ENCODE measurements around the gene SCFD1. TPM values are rescaled to one million over a fixed set of nuclear protein-coding genes. Genes with fewer than 3 reads are reported as not detected.
"Not testable (repeated sequence)": the region's sequence is repeated elsewhere in the genome, so short reads cannot be mapped to it uniquely, and the experiment has no call there.

Gene SCFD1, protein sequence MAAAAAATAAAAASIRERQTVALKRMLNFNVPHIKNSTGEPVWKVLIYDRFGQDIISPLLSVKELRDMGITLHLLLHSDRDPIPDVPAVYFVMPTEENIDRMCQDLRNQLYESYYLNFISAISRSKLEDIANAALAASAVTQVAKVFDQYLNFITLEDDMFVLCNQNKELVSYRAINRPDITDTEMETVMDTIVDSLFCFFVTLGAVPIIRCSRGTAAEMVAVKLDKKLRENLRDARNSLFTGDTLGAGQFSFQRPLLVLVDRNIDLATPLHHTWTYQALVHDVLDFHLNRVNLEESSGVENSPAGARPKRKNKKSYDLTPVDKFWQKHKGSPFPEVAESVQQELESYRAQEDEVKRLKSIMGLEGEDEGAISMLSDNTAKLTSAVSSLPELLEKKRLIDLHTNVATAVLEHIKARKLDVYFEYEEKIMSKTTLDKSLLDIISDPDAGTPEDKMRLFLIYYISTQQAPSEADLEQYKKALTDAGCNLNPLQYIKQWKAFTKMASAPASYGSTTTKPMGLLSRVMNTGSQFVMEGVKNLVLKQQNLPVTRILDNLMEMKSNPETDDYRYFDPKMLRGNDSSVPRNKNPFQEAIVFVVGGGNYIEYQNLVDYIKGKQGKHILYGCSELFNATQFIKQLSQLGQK
- total RNA-seq = 10 to 100 TPM; 21.5 to 30.7 (median 28.2) TPM

DNA sequence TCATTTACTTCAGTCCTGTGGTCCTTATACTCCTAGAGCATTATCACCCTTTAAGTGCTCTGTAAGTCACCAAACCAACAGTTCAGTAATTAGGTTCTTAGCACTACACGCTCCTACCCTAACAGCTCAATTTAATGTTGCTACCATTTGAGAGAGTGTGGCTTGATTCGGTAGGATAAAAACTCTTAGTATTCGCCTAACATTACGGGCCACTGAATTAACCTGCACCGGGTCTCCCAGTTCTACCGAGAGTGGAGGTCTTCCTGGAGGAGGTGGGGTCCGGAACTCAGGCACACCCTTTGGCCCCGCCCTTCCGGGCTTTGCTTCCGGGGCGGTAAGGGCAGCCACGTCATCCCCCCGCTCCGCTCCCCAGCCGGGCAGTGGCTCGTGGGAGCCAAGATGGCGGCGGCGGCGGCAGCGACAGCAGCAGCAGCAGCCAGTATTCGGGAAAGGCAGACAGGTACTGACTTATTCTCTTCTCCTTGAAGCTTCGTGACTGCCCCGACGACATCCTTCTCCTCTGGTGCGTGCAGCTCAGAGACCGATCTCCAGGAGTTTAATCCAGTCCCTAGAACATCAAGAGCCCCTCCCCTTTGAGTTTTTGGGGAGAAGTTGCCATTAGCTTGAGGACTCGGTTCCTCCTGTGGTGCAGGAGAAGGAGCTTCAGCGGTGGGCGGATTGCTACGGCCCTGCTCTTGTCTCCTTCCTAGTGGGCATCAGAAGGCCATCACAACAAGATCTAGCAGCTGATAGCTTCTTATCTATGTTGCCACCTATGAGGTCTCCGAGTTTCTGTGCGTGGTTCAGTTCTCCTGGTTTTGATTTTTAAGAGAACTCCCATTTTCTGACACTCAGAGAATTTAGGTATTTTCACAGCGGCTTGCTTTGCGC lies at the start of gene SCFD1:
SCFD1 (plus strand) TSS at position 380 of the 891 bp plus-strand sequence; CDS start at position 400, 20 bp downstream.
- intact Hi-C loops (cut with DNase I; ENCODE audit: low total_unique reads) (loop anchor here (5.0 kb wide), 1 partner anchor 65 kb away; the partner anchor contains the start of gene G2E3), in situ Hi-C loops (cut with MboI; ENCODE audit: low sequenced_read_pairs in 4 of 4) (no loop called here)

DNA sequence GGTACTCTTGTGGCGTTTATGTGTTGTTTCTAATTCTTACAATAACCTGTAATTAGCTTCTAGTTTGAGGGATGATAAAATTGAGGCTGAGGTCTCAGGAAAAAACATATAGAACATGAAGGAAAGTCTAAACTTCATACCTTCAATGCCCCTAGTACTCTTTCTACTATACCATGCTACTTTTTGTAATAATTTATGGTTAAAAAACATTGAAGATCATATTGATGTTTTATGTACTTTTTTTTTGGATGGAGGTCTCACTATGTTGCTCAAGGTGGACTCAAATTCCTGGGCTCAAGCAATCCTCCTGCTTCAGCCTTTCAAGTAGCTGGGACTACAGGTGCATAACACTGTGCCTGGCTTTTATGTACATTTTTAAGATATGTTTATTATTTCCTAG lies 49.3 kb upstream of the SCFD1 start:
- H3K27me3 ChIP-seq = no peaks in the 10 kb centered on the region
- H3K4me1 ChIP-seq = peaks cover 0 to 13% of the 10 kb centered on the region in 2 donors
- no peaks in the 10 kb centered on the region for H3K36me3 ChIP-seq
- H3K27ac ChIP-seq = no peak overlapping the region
- no peak overlapping the region for H3K4me3 ChIP-seq
- no peaks in the 10 kb centered on the region for H3K9me3 ChIP-seq
- in situ Hi-C loops (cut with MboI; ENCODE audit: low sequenced_read_pairs in 4 of 4) = no loop called here
- intact Hi-C loops (cut with DNase I; ENCODE audit: low total_unique reads) = no loop called here
- TF ChIP-seq POLR2A (IDR thresholded peaks at IDR 0.05) = no peak
- TF ChIP-seq, protein P1, sequence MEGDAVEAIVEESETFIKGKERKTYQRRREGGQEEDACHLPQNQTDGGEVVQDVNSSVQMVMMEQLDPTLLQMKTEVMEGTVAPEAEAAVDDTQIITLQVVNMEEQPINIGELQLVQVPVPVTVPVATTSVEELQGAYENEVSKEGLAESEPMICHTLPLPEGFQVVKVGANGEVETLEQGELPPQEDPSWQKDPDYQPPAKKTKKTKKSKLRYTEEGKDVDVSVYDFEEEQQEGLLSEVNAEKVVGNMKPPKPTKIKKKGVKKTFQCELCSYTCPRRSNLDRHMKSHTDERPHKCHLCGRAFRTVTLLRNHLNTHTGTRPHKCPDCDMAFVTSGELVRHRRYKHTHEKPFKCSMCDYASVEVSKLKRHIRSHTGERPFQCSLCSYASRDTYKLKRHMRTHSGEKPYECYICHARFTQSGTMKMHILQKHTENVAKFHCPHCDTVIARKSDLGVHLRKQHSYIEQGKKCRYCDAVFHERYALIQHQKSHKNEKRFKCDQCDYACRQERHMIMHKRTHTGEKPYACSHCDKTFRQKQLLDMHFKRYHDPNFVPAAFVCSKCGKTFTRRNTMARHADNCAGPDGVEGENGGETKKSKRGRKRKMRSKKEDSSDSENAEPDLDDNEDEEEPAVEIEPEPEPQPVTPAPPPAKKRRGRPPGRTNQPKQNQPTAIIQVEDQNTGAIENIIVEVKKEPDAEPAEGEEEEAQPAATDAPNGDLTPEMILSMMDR (IDR thresholded peaks at IDR 0.05 in 4 of 5, conservative IDR thresholded peaks at IDR 0.05 in 1 of 5) = no peak
- ATAC-seq = no peak
- no peak for DNase-seq

More for the DNA sequence above, at the start of gene SCFD1:
- peak; percentile 94 to 96 for TF ChIP-seq POLR2A (IDR thresholded peaks at IDR 0.05)
- TF ChIP-seq, protein P1 (IDR thresholded peaks at IDR 0.05 in 4 of 5, conservative IDR thresholded peaks at IDR 0.05 in 1 of 5) = no peak
- no peaks in the 10 kb centered on the region for H3K27me3 ChIP-seq
- DNase-seq (peak; percentile 85 to 92), ATAC-seq (peak; percentile 97 to 98)
- peak within 1 kb of the TSS; percentile 80 to 89 (median 83) for H3K4me3 ChIP-seq
- H3K27ac ChIP-seq = peak within 1 kb of the TSS; percentile 91 to 92 (median 91)
- no peaks in the 10 kb centered on the region for H3K9me3 ChIP-seq
- H3K36me3 ChIP-seq = no peaks in the 10 kb centered on the region
- H3K4me1 ChIP-seq = peaks cover 22 to 35% of the 10 kb centered on the region in 2 donors

DNA sequence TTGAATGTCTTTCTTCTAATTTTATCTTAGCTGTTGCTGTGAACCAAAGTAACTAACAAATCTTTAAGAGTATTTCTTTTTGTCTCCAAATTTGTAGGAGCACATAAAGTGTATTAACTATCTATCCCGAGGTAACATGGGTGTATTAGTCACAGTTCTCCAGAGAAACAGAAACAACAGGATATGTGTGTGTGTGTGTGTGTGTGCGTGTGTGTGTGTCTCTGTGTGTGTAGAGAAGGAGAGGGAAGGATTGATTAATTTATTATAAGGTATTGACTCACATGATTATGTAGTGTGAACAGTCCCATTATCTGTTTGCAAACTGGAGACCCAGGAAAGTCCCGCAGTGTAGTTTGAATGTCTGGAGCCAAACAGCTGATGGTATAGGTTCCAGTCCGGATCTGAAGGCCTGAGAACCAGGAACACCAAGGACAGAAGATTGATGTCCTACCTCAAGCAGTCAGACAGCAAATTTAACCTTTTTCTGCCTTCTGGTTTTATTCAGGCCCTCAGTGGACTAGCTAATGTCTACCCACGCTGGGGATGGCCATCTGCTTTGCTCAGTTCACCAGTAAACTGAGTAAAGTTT lies 48.8 kb upstream of the SCFD1 start:
- ATAC-seq (no peak), DNase-seq (no peak)
- Histone ChIP-seq H3K9me3 (no peaks in the 10 kb centered on the region), H3K27me3 (no peaks in the 10 kb centered on the region), H3K4me3 (no peak overlapping the region), H3K4me1 (peaks cover 0 to 13% of the 10 kb centered on the region in 2 donors), H3K36me3 (no peaks in the 10 kb centered on the region), H3K27ac (no peak overlapping the region)
- intact Hi-C loops (cut with DNase I; ENCODE audit: low total_unique reads) = no loop called here
- in situ Hi-C loops (cut with MboI; ENCODE audit: low sequenced_read_pairs in 4 of 4) = no loop called here
- TF ChIP-seq, protein P1 (IDR thresholded peaks at IDR 0.05 in 4 of 5, conservative IDR thresholded peaks at IDR 0.05 in 1 of 5) = no peak
- no peak for TF ChIP-seq POLR2A (IDR thresholded peaks at IDR 0.05)

DNA sequence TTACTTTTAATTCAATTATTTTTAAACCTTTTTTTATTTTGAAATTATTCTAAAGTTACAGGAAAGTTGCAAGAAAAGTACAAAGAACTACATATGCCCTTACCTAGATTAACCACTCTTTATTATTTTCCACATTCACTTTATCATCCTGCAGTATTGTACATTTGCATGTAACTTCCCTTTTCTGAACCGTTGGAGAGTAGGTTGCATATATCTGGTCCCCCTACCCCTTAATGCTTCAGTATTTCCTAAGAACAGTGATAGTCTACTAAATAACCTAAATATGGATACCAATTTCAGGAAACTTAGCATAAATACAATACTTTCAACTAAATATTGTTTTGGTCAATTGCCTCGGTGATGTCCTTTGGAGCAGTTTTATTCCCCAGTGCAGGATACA lies 48.2 kb upstream of the SCFD1 start:
- Histone ChIP-seq H3K27me3 (no peaks in the 10 kb centered on the region), H3K9me3 (no peaks in the 10 kb centered on the region), H3K4me3 (no peak overlapping the region), H3K36me3 (no peaks in the 10 kb centered on the region), H3K4me1 (peaks cover 0 to 13% of the 10 kb centered on the region in 2 donors), H3K27ac (no peak overlapping the region)
- intact Hi-C loops (cut with DNase I; ENCODE audit: low total_unique reads) = no loop called here
- DNase-seq (no peak), ATAC-seq (no peak)
- no peak for TF ChIP-seq POLR2A (IDR thresholded peaks at IDR 0.05)
- TF ChIP-seq, protein P1 (IDR thresholded peaks at IDR 0.05 in 4 of 5, conservative IDR thresholded peaks at IDR 0.05 in 1 of 5) = no peak
- in situ Hi-C loops (cut with MboI; ENCODE audit: low sequenced_read_pairs in 4 of 4) = no loop called here

DNA sequence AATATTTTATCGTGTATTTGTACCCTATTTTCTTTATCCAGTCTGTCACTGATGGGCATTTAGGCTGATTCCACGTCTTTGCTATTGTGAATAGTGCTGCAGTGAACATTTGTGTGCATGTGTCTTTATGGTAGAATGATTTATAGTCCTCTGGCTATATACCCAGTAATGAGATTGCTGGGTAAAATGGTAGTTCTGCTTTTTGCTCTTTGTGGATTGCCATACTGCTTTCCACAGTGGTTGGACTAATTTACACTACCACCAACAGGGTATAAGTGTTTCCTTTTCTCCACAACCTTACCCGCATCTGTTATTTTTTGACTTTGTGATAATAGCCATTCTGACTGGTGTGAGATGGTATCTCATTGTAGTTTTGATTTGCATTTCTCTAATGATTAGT lies 47.3 kb upstream of the SCFD1 start:
- H3K27me3 ChIP-seq; H3K4me1 ChIP-seq; H3K36me3 ChIP-seq; ATAC-seq; DNase-seq; intact Hi-C loops (cut with DNase I; ENCODE audit: low total_unique reads); H3K27ac ChIP-seq; H3K9me3 ChIP-seq; H3K4me3 ChIP-seq; in situ Hi-C loops (cut with MboI; ENCODE audit: low sequenced_read_pairs in 4 of 4): not testable (repeated sequence)

DNA sequence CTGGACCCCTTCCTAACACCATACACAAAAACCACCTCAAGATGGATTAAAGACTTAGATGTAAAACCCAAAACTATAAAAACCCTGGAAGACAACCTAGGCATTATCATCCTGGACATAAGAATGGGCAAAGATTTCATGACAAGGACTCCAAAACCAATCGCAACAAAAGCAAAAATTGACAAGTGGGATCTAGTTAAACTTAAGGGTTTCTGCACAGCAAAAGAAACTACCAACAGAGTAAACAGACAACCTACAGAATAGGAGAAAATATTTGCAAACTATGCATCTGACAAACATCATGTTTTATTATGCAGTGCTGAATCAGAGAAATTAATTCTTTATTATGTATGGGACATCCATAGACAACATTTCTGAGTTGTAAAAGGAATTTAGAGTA lies 45.8 kb upstream of the SCFD1 start:
- DNase-seq; H3K36me3 ChIP-seq; H3K27ac ChIP-seq; intact Hi-C loops (cut with DNase I; ENCODE audit: low total_unique reads); in situ Hi-C loops (cut with MboI; ENCODE audit: low sequenced_read_pairs in 4 of 4); H3K27me3 ChIP-seq; H3K9me3 ChIP-seq; H3K4me3 ChIP-seq; H3K4me1 ChIP-seq; ATAC-seq: not testable (repeated sequence)

Measured in gastrocnemius medialis (tissue), 4 donors.